ENCODE data around the gene APBB2.

Gene APBB2

GRCh38 chr4:41185614-41186592 lies 28.4 kb downstream of the APBB2 start:
- no peak for FAIRE-seq

GRCh38 chr4:41184009-41184408 lies 30.3 kb downstream of the APBB2 start:
- no peak for FAIRE-seq

- FAIRE-seq, result no peak
Measured at GRCh38 chr4:41183021-41183553, 31.3 kb downstream of the APBB2 start.

- no peak for FAIRE-seq
Measured at GRCh38 chr4:41181037-41181436, 33.3 kb downstream of the APBB2 start.

- no peak for FAIRE-seq
Measured at GRCh38 chr4:41179498-41180195, 34.7 kb downstream of the APBB2 start.

GRCh38 chr4:41178372-41179370 lies 35.7 kb downstream of the APBB2 start:
- no peak for FAIRE-seq

GRCh38 chr4:41177016-41177415 lies 37.3 kb downstream of the APBB2 start:
- FAIRE-seq, result no peak

- no peak for FAIRE-seq
Measured at GRCh38 chr4:41176340-41176739, 38.0 kb downstream of the APBB2 start.

- FAIRE-seq, result no peak
Measured at GRCh38 chr4:41175794-41176193, 38.5 kb downstream of the APBB2 start.

- FAIRE-seq, result no peak
Measured at GRCh38 chr4:41174444-41174843, 39.9 kb downstream of the APBB2 start.

- no peak for FAIRE-seq
Measured at GRCh38 chr4:41172786-41173185, 41.6 kb downstream of the APBB2 start.

- FAIRE-seq, result no peak
Measured at GRCh38 chr4:41169256-41169800, 45.0 kb downstream of the APBB2 start.

GRCh38 chr4:41167191-41167590 lies 47.2 kb downstream of the APBB2 start:
- no peak for FAIRE-seq

GRCh38 chr4:41164405-41164804 lies 49.9 kb downstream of the APBB2 start:
- FAIRE-seq, result no peak

- FAIRE-seq, result no peak
Measured at GRCh38 chr4:41161355-41161754, 53.0 kb downstream of the APBB2 start.

- no peak for FAIRE-seq
Measured at GRCh38 chr4:41160856-41161255, 53.5 kb downstream of the APBB2 start.

- FAIRE-seq, result no peak
Measured at GRCh38 chr4:41160012-41160789, 54.1 kb downstream of the APBB2 start.

- no peak for FAIRE-seq
Measured at GRCh38 chr4:41158756-41159155, 55.6 kb downstream of the APBB2 start.

GRCh38 chr4:41158274-41158673 lies 56.1 kb downstream of the APBB2 start:
- no peak for FAIRE-seq

- FAIRE-seq, result no peak
Measured at GRCh38 chr4:41157009-41157408, 57.3 kb downstream of the APBB2 start.

- no peak for FAIRE-seq
Measured at GRCh38 chr4:41156574-41156973, 57.8 kb downstream of the APBB2 start.

Data from TTC549 (cell line).